K562 (cell line): ENCODE measurements around the gene SLC39A5. TPM values are rescaled to one million over a fixed set of nuclear protein-coding genes. Genes with fewer than 3 reads are reported as not detected.
A peak's percentile ranks its signal among the peaks of the same experiment; 100 is the strongest.

Source experiments
- ATAC-seq: fragments of 200-7000 bp; cut with Tn5 transposase; 3 replicates; pipeline ENCODE4 v1.9.1; 2020; ENCODE audit warnings: moderate library complexity
- BruUV-seq: library from RNA; stranded (reverse); fragments of 400-500 nt; replicated peaks from 2 replicates; lab custom pipeline; 2021; lab: Mats Ljungman, UMichigan
- CTCF ChIA-PET: fragments of 300-600 bp; formaldehyde crosslinking; extraction: SDS; loops from one replicate; lab custom pipeline; 2021; ENCODE audit warnings: low intra/inter-chr PET ratio; lab: Yijun Ruan, JAX
- POLR2A ChIA-PET: fragments of 300-600, 350-650 bp; sonication (Branson Sonifier 250); formaldehyde crosslinking; extraction: SDS; loops from one replicate; lab custom pipeline; 2021; ENCODE audit warnings: antibody characterized with exemption, inconsistent platforms; lab: Yijun Ruan, JAX
- DNase-seq, 4 experiments: peaks; one replicate each; pipeline versions ENCODE4 v3.0.0 to v3.0.0-alpha.2; 2011 to 2018; ENCODE audit warnings: low spot score in 3 of 4, mixed read lengths in 3 of 4; ENCODE audit errors: extremely low read depth in 1 of 4
- FAIRE-seq: peaks from 2 replicates; lab custom pipeline; 2011; peaks lifted over from hg19 to GRCh38; lab: Jason Lieb, UNC
- H2AFZ ChIP-seq: 2 replicates; pipeline ENCODE4 v1.6.0; 2011; ENCODE audit warnings: low read depth, low read length, control low read depth, inconsistent platforms
- H3K27ac ChIP-seq: fragments of 200-600 bp; 3 replicates; pipeline ENCODE4 v1.8.0; 2011; ENCODE audit warnings: low read depth, mild to moderate bottlenecking, control low read depth, inconsistent platforms, low read length, moderate library complexity, mixed read lengths; ENCODE audit errors: extremely low read depth
- H3K27me3 ChIP-seq, 2 experiments: fragments of 300-600 bp in 1 of 2; 2 replicates in 1 of 2; 3 replicates in 1 of 2; pipeline versions ENCODE4 v1.6.0 to v1.8.0; 2011; ENCODE audit warnings: inconsistent platforms in 2 of 2, low read length in 2 of 2, mild to moderate bottlenecking in 1 of 2, mixed read lengths in 1 of 2, moderate library complexity in 1 of 2; ENCODE audit not compliant: control insufficient read depth in 2 of 2, insufficient read depth in 2 of 2
- H3K36me3 ChIP-seq: fragments of 300-600 bp; 3 replicates; pipeline ENCODE4 v1.8.0; 2011; ENCODE audit warnings: mild to moderate bottlenecking, low read length, inconsistent platforms; ENCODE audit not compliant: control insufficient read depth, insufficient read depth
- H3K4me1 ChIP-seq, 2 experiments: fragments of 200-600 bp in 1 of 2; replicated peaks in 1 of 2; 2 replicates in 1 of 2; 3 replicates in 1 of 2; pipeline versions ENCODE4 v1.5.1 to v1.8.0; 2011; ENCODE audit warnings: inconsistent platforms in 2 of 2, low read length in 2 of 2, mild to moderate bottlenecking in 1 of 2, mixed read lengths in 1 of 2, moderate library complexity in 1 of 2; ENCODE audit not compliant: control insufficient read depth in 2 of 2, insufficient read depth in 2 of 2
- H3K4me2 ChIP-seq: 2 replicates; pipeline ENCODE4 v1.6.1; 2011; ENCODE audit warnings: low read length, control low read depth, inconsistent platforms, mixed read lengths; ENCODE audit not compliant: insufficient read depth
- H3K4me3 ChIP-seq: fragments of 200-600 bp; sonication (generic), shearing (Covaris generic); 2 replicates; pipeline ENCODE4 v1.5.1; 2016; ENCODE audit warnings: control low read depth, inconsistent platforms
- H3K79me2 ChIP-seq: fragments of 200-600 bp; 3 replicates; pipeline ENCODE4 v1.8.0; 2011; ENCODE audit warnings: low read length, inconsistent platforms; ENCODE audit not compliant: control insufficient read depth, insufficient read depth
- H3K9ac ChIP-seq, 2 experiments: 2 replicates each; pipeline versions ENCODE4 v1.6.0 to v1.6.1; 2011; ENCODE audit warnings: low read depth in 2 of 2, low read length in 2 of 2, control low read depth in 1 of 2, inconsistent platforms in 1 of 2, mild to moderate bottlenecking in 1 of 2, mixed read lengths in 1 of 2; ENCODE audit not compliant: insufficient read depth in 1 of 2
- H3K9me1 ChIP-seq: one replicate; pipeline ENCODE4 v1.6.0; 2011; ENCODE audit warnings: inconsistent platforms, mild to moderate bottlenecking, low read length, moderate library complexity; ENCODE audit not compliant: control insufficient read depth, insufficient read depth
- H3K9me3 ChIP-seq: replicated peaks from 2 replicates; pipeline ENCODE4 v1.5.1; 2011; ENCODE audit warnings: low read depth, low read length, inconsistent platforms; ENCODE audit not compliant: control insufficient read depth, insufficient read depth
- H4K20me1 ChIP-seq: replicated peaks from 2 replicates; pipeline ENCODE4 v1.6.1; 2011; ENCODE audit warnings: low read length, inconsistent platforms, mixed read lengths; ENCODE audit not compliant: control insufficient read depth, insufficient read depth
- CHD2 ChIP-seq: IDR thresholded peaks from 2 replicates; pipeline ENCODE4 v1.6.1; 2011; ENCODE audit warnings: low read depth, low read length
- CLOCK ChIP-seq: fragments of 250-450 bp; sonication (Bioruptor Pico); IDR thresholded peaks from 2 replicates; pipeline ENCODE4 v1.4.0; 2020; ENCODE audit warnings: mild to moderate bottlenecking, moderate library complexity, borderline replicate concordance
- DLX4 ChIP-seq: fragments of 250-450 bp; sonication (Bioruptor Pico); IDR thresholded peaks from 2 replicates; pipeline ENCODE4 v1.6.1; 2021; ENCODE audit warnings: mild to moderate bottlenecking
- EWSR1 ChIP-seq: fragments of 450-650 bp; IDR thresholded peaks from 2 replicates; pipeline ENCODE4 v1.6.1; 2018; ENCODE audit warnings: borderline replicate concordance, mild to moderate bottlenecking, low read depth, moderate library complexity; ENCODE audit not compliant: partially characterized antibody
- HMG20B ChIP-seq: fragments of 250-450 bp; sonication (Bioruptor Pico); IDR thresholded peaks from 2 replicates; pipeline ENCODE4 v1.5.0; 2021; ENCODE audit warnings: mild to moderate bottlenecking
- NFXL1 ChIP-seq: fragments of 450-650 bp; formaldehyde crosslinking; IDR thresholded peaks from 2 replicates; pipeline ENCODE4 v1.4.0; 2021; ENCODE audit warnings: mild to moderate bottlenecking
- TBL1XR1 ChIP-seq, 2 experiments: IDR thresholded peaks; 2 replicates each; pipeline ENCODE4 v1.6.1; 2012; ENCODE audit warnings: improper control_type of control experiment in 2 of 2, low read length in 2 of 2, mild to moderate bottlenecking in 1 of 2
- WGBS: fragments of 100-300 bp; shearing (Covaris generic); methylation state at CpG from one replicate; pipeline ENCODE4 v1.1.6; 2016; ENCODE audit warnings: low coverage, mixed read lengths; ENCODE audit not compliant: insufficient coverage; ENCODE audit errors: missing lambda C conversion rate; 5-methylcytosine and 5-hydroxymethylcytosine counted together
- in situ Hi-C: fragments of 300-500 bp; cut with MboI; formaldehyde crosslinking; loops from 4 replicates; pipeline ENCODE4 v1.15.0; 2018; ENCODE audit warnings: inconsistent platforms, mixed read lengths
- intact Hi-C: fragments of 100-400 bp; cut with micrococcal nuclease; formaldehyde crosslinking; loops from 2 replicates; pipeline ENCODE4 v1.14.2; 2022
- polyA plus RNA-seq, 8 experiments: library from polyadenylated mRNA; depleted of rRNA in 4 of 8; stranded (reverse) in 5 of 8; unstranded in 3 of 8; fragments of >200 nt; fragmentation: Nextera tagmentation in 2 of 8; fragmentation: Illumina TruSeq in 1 of 8; extraction: Ambion mirVana in 2 of 8; extraction: Trizol in 1 of 8; gene quantifications; 2 replicates each; pipeline versions ENCODE4 v1.2.1 to v1.2.3, GENCODE V29; 2011 to 2014; ENCODE audit warnings: inconsistent platforms in 1 of 8, missing spikeins in 1 of 8
- total RNA-seq, 7 experiments: library from RNA; depleted of rRNA in 6 of 7; stranded (reverse); fragments of >200 nt in 6 of 7; fragmentation: Illumina TruSeq in 2 of 7; extraction: Trizol in 2 of 7; gene quantifications; 2 replicates each; pipeline versions ENCODE4 v1.2.1 to v1.2.3, GENCODE V29; 2011 to 2021; ENCODE audit warnings: low replicate concordance in 1 of 7

The SLC39A5 gene
- total and polyA plus RNA-seq, 9 of the 15 experiments (the other 6 are each of a cell fraction or from before 2014, with no cell fraction given) = 0.08 to 0.10 TPM; not detected in 7

- H3K27ac ChIP-seq = no peak overlapping the region
- H2AFZ ChIP-seq = no peak overlapping the region
- H3K27me3 ChIP-seq = no peaks in the 10 kb centered on the region
- ChIA-PET CTCF (no interaction called here), POLR2A (interaction anchor here (0.8 to 2.0 kb wide), 4 partner anchors 8 to 448 kb away, joined by 3 to 6 read pairs (median 6); partner anchors contain the start of gene RNF41)
- peaks cover 9% of the 10 kb centered on the region; the same call in 2 of the 3 replicates for H3K36me3 ChIP-seq
- peaks cover 14 to 18% of the 10 kb centered on the region in 2 experiments; a peak in 4 of 5 replicates for H3K4me1 ChIP-seq
- FAIRE-seq (no peak), ATAC-seq (peak; percentile 34), DNase-seq (no peak)
- no peaks in the 10 kb centered on the region for H3K9me1 ChIP-seq
- intact Hi-C loops = no loop called here
- TF ChIP-seq TBL1XR1 (IDR thresholded peaks at IDR 0.05; ENCODE audit: low read length in 2 of 2) (no peak), CHD2 (no peak), DLX4 (CRISPR knock-in tag) (no peak), CLOCK (CRISPR knock-in tag) (no peak), HMG20B (CRISPR knock-in tag) (no peak), EWSR1 (no peak), NFXL1 (CRISPR knock-in tag) (no peak)
- no TSS peak for BruUV-seq
- H3K79me2 ChIP-seq = no peaks in the 10 kb centered on the region
- no peaks in the 10 kb centered on the region for H4K20me1 ChIP-seq
- in situ Hi-C loops = no loop called here
- no peaks in the 10 kb centered on the region for H3K9me3 ChIP-seq
- no peak overlapping the region for H3K4me3 ChIP-seq
- WGBS = 43% methylated on average over 6 of the region's 8 CpGs
- H3K9ac ChIP-seq = peak overlapping the region in 1 of 2 experiments; percentile 80; a peak in 2 of 4 replicates
- no peak overlapping the region for H3K4me2 ChIP-seq
Observed at GRCh38 chr12:56230432-56231183, 757 bp downstream of the SLC39A5 start.
